HG03159 (cell line): ENCODE data around the gene C2orf76.
A peak's percentile ranks its signal among the peaks of the same experiment; 100 is the strongest.

ENCODE experiments used
- ATAC-seq: cut with Tn5 transposase; IDR thresholded peaks from one replicate; pipeline ENCODE4 v1.9.1; 2021; ENCODE audit warnings: mild to moderate bottlenecking, moderate library complexity; ENCODE audit not compliant: unreplicated experiment

Gene C2orf76

DNA sequence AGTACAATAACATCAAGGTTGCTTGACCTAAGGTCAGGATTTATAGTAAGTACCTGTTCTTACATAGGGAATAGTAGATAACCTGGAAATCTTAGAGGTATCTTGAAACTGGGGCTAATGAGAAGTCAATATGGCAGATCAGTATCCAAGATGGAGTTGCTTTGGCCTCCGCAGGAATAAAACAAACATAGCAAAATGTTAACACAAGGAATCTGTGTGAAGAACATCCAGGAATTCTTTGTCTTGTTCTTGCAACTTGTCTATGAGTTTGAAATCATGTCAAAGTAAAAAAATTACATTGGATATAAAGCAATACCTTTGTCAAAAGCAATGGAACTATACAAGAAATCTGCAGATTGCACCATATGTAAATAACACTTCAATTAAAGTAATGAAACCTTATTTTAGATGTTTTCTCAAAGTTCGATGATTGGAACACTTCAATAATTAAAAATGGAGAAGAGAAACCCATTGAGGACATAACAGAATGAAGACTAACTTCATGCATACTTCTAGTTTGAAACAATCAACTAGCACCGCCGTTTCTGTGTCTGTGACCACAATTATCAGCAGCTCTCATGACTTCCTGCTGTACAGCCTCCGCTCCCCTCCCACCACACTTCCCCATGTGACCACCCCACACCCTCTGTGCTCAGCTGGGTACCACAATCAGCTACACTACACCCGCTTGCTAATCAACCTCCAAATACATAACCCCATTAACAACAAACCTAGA lies 27.6 kb downstream of the C2orf76 start:
- peak; percentile 99 for ATAC-seq

DNA sequence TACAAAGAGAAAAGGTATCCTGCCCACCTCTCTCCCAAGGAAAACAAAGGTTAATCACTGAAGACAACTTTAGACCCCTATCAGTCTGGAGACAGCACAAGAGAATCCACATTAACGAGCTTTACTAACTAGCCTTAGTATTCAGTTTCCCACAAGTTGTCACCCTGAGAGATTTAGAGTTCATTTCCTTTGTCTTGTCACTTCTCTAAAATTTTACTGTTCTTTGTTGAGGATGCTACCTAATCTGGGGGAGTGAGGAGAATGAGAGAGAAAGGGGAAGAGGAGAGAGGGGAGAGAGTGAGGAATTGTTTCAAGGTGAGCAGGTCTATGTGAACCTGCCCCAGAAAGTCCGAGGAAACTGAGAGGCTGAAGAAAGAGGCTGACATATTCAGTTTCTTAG lies 28.4 kb downstream of the C2orf76 start:
- ATAC-seq: no peak

DNA sequence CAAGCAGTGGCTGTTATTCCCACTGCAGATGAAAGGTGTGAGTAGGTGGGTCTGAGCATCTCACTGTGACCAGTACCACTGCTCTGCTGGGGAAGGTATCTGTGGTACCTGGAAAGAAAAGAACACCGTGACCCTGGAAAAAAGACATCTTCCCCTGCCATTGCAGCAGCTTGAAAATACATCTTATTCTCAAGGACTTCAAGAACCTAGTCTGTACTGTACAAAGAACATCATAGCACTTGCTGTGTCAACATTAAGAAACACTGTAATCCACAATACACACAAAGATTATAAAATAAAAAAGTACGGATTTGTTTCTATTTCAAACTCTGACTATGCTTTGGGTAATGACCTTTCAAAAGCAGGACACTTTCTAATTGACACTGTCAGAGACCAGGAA lies 28.9 kb downstream of the C2orf76 start:
- no peak for ATAC-seq

DNA sequence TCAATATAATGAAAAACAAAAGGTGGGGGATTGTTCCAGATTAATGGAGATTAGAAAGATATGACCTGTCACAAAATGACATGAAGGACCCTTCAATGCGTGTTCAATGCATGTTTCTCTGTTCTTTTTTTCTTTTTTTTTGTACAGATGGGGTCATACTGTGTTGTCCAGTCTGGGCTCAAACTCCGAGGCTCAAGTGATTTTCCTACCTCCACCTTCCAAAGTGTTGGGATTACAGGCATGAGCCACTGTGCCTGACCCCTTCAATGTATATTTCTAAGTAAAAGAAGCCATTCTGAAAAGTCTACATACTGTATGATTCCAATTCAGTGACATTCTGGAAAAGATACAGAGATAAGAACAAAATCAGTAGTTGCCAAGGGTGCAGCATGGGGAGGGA lies 32.8 kb downstream of the C2orf76 start:
- ATAC-seq: no peak

DNA sequence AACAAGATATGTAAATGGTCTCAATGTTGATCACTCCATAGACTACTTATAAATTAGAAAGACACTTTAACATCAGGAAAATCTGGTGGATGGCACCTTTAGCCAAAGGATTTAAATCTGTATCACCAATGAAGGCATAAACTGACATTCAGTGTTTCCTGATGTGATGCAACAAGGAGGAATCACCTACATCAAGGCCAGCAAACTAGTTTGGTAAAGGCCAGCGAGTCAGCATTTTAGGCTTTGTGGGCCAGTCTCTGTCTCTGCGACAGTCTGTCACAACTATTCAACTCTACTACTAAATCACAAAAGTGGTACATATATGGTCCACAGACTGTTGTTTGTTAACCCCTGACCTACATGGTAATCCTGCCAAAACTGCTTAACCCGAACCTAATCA lies 33.3 kb downstream of the C2orf76 start:
- ATAC-seq: no peak

DNA sequence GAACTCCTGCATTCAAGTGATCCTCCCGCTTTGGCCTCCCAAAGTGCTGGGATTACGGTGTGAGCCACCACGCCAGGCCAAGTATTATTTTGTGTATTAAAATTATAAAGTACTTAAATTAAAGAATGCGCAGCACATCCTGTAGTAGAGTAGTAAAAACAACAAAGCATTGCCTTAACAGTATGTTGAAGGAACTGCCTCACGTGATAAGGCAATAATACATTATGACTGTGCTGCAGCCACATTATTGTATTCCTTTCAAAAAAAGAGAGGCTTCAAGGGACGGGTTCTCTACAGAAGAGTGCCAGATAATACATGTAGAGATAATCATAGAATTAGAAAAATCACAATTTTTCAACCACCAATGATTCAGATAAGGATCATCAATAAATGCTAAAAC lies 33.7 kb downstream of the C2orf76 start:
- ATAC-seq: no peak

DNA sequence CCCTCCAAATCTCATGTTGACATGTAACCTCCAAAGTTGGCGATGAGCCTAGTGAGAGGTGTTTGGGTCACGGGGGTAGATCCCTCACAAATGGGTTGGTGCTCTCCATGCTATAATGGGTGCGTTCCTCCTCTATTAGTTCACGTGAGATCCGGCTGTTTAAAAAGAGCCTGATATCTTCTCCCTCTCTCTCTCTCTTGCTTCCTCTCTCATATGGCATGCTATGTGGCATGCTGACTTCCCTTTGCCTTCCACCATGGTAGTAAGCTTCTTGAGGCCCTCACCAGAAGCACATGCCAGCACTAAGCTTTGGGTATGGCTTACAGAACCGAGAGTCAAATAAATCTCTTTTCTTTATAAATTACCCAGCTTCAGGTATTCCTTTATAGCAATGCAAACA lies 39.2 kb downstream of the C2orf76 start:
- no peak for ATAC-seq

DNA sequence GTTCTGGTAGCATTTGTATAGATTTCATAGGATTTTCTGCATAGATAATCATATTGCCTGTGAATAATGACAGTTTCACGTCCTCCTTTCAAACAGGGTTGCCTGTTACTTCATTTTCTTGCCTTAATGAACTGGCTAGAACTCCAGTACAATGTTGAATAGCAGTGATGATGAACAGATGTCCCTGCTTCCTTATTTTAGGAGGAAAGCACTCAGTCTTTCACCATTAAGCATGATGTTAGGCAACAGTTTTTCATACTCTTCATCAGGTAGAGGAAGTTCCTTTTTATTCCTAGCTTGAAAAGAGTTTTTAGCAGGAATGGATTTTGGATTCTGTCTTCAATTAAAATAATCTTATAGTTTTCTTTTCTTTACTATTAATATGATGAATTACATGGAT lies 39.7 kb downstream of the C2orf76 start:
- no peak for ATAC-seq

DNA sequence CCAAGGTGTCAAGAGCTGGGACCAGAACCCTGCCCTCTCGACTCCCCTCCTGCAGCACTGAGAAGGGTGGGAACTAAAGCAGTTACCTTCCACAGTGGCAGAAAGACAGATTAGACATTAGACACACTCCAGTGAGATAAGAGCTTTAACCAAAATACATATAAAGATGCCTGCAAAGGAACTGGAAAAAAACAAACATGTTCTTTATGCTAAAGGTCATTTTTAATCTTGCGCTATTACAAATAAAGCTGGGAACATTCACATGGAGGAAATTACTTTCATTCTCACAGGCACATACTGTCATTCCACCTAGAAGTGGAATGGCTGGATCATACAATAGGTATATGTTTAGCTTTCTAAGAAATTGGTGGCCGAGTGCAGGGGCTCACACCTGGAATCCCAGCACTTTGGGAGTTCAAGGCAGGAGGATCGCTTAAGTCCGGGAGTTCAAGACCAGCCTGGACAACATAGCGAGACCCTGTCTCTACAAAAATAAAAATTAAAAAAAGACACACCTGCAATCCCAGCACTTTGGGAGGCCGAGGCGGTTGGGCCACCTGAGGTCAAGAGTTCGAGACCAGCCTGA lies 41.9 kb downstream of the C2orf76 start:
- ATAC-seq: no peak

DNA sequence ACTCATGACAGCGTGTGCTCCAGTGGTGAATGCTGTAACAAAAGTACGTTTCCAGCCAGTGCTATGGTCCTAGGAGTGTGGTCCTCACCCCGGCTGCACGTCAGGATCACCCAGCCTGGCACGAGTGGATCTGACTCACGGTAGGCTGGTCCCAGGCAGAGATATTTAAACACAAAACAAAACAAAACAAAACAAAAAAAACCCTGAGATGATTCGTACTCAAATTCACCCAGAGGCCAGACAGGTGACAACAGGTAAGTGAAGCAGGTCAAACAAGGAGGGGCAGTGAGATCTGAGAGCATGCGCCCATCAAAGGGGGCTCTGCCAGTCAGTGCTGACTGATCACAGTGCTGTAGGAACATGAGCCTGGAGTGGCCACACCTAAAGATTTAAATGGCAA lies 43.2 kb downstream of the C2orf76 start:
- no peak for ATAC-seq

DNA sequence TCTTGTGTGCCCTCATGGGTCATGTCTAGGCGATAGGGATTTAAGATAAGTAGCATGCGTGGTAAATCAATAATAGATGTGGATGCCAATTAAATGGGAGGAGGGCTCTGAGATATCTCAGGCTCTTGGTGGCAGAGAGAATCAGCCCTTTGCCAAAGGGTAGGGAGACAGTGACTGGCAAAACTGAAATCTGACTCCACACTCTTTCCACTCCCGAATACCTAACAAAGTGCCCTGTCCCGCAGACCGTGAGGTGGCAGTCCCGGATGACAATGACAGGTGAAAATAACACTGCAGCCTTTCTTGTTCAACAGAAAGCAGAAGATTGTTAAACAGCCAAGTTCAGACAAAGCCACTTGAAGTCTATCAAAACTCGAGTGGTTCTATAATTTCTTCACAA lies 47.0 kb downstream of the C2orf76 start:
- ATAC-seq: no peak

DNA sequence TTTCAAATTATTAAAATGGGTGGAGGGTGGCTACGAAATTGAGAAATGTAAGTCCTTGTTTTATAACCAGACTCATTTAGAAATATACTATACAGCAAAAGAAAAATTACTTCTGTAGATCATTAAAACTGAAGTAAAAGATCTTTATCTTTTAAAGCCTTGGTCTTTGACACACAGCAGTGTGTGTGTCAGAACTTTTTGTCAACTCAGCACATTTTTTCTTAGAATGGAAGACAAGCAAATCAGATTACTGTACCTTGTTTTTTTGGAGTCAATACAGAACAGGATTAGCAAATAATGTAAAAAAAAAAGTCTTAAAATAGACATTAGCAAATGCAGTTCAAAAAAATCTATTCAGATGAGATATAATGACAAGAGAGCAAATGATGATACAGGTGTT lies 49.1 kb downstream of the C2orf76 start:
- no peak for ATAC-seq

DNA sequence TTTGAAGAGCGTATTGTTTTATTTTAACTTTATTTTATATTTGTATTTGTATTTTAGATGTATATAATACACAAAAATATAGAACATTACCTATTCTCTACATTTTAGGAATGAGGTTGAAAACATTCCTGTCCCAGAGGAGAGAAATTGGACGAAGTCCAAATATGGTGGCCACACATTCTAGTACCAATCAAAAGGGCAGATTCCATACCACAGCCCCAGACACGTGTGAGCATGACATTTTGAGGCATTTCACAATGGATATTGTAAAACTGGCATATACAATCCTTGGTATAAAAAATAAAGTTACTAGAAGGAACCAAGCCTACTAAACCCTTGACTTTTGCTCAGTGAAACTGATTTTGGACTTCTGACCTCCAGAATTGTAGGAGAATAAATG lies 50.6 kb downstream of the C2orf76 start:
- ATAC-seq: no peak

DNA sequence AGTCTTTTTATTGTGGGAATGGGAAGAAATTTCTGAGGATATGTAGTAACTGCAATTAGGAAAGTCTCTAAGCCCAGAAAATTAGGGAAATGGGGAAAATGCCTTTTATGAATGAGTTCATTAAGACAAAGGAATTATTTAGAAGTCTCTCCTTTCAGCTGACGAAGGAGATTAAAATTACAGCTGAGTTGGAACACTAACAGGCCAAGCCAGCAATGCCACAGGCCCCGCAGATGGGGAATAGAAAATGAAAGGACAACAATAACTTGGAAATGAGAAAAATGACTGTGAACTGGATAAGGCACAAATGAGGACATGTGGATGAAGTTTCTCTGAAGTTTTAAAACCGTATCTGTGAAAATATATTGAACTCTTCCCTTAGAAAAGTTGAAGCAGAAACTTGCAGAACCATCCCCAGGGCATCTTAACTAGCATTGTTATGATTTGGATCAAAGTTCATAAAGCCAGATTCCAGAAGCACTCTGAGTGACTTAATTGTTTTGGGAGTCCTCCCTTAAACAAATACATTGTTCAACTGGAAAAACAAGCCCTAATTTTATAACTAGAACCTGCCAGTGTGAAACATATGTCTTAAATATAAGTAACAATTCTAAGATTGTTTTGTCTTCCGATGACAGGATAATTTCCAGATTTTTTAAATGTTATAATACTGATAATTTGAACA lies 51.3 kb downstream of the C2orf76 start:
- no peak for ATAC-seq

DNA sequence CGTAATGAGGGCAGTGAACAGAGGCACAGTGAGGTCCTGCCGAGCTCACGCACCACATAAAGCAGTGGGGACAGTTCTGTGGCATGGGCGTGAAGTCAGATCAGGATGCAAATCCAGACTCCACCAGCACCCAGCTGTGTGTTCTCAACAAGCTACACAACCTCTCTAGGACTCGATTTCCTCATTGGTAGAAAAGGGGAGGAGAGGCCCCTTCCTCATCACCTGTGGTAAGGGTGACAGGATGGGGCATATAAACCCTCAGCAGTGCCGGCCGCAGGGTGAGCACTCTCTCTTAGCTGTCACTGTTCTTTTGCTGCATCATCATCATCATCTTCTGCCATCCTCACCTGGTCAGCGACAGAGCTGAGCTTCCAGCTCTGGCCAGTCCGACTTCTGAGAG lies 54.8 kb downstream of the C2orf76 start:
- ATAC-seq: no peak

DNA sequence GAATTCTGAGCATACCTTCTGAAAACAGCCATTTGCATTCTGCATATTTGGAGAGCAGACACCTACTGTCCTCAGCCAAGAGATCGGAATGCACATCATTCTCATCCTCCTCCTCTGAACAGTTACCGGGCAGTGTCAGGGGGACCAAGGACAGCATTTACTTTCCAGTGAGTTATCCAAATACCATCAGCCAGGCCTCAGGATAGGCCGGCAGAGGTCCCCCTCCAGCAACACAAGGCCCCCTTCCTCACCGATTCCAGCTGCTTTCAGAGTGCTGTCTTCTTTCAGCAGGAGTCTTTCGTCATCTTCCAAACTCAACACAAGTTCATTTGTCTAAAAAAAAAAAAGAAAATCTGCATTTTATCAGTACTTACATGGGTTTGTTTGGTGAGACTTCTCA lies 55.3 kb downstream of the C2orf76 start:
- no peak for ATAC-seq

DNA sequence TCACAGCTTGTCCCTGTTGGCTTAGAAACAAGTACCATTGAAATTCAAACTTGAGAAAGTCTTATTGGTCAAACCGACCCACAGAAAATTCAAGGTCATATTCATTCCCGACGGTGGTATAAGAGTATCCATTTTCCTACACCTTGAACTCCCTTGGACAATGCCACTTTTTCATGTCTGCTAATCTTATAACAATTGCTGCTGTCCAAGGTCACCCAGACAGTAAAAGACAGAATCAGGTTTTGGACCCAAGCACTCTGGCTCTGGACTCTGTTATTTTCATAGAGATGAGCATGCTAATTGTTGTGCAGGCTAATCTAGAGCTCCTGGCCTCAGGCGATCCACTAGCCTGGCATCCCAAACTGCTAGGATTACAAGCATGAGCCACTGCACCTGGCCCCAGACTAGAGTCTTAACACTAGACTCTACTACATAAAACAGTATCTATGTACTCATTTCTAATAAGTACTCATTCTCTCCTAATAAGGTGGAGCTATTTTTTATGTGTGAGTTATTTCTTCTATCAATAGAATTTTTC lies 57.8 kb downstream of the C2orf76 start:
- ATAC-seq: no peak

DNA sequence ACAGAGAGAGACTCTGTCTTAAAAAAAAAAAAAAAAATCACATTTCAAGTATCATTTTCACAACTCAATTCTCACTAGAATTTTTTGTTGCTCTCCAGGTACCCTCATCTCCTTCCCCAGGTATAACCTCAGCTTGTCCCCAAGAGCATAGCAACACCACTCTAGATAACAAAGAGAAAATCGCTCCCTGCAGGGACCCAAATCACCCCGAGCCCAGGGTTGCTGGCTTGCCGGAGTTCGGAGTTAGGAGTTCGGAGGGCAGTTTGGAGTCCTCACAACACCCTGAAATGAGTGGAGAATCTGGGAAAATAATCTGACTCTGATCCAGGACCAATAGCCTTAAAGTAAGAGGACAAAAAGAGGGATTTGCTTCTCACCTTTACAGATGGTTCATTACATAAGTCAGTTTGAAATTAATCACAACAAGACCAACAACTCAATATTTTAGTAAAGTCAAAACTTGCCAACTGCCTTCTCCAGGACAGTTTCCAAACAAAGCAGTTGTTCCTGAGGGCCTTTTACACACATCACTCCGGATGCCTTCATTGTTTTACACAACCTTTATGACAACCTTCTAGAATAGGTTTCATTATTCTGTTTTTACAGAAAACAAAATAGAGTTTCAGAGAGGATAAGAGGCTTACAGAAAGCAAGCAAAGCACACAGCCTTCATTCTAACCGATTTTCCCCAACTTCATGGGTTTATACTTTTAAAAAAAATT lies 59.1 kb downstream of the C2orf76 start:
- ATAC-seq: no peak

DNA sequence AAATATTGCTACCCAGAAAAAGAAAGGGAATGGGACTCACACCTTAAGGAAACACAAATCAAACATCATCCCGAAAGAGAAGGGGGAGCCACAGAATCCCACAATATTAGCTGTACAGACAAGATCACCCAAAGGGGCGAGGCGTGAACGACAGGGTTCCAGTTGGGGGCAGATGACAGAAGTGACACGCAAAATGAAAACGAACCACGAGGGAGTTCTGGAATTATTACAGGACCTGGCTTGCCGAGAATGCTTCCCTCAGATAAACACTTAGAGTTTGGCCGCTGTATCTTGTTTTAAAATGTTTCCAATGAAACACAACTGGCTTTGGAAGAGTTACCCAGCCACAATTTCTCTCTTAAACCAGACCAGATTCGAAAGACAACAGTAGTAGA lies 60.4 kb downstream of the C2orf76 start:
- no peak for ATAC-seq

DNA sequence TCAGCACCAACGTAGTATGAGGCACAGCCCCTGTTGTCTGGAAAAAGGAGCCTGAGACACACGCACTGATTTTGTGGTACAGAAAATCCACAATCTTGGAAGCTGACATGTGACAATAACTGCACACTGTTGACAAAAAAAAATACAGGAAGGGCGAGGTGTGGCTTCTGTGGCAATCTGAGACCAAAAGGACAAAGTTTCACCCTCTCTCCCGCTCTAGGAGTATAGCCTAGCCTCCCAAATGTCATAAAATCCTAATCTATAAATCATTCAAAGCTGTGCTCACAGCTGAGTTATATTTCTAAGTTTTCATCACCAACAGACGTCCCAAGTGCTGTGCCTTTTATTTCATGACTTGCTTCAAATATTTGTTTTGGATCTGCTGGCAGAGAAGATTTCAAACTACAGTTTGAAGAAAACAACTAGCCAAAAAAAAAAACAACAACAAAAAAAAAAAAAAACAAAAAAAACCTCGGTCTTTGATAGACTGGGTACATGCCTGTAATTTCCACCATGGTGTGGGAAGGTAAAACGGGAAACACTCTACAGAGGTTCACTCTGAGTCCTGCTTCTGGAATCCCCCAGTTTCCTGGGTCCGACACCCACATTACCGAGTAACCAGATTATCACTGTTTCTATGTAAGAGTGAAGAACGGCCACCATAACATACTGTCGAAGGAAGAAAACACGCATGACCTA lies 61.0 kb downstream of the C2orf76 start:
- no peak for ATAC-seq

DNA sequence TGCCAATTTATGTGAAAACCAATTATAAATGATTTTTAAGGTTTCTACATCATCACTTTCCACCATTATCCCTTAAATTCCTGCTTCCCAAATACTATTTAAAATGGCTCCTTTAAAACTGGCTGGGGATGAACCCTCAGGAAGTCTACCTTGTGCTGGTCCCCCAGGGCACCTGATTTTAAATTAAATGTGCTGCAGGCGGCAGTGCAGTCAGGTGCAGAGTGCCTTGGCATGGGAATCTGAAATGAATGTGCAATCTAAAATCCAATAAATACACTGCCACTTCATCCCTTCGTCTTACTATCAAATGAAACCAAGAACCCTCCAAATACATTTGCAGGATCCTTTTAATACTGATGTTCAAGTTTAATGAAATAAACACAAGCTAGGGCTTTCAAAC lies 61.8 kb downstream of the C2orf76 start:
- ATAC-seq: no peak
